IMR-90 (cell line): ENCODE results near the gene NFKBIA. TPM values are rescaled to one million over a fixed set of nuclear protein-coding genes. Genes with fewer than 3 reads are reported as not detected.

Experiments used
- ATAC-seq: fragments of 200-7000 bp; cut with Tn5 transposase; 2 replicates; pipeline ENCODE4 v1.9.1; 2020; ENCODE audit warnings: low read depth, mild to moderate bottlenecking, moderate library complexity
- BruUV-seq: library from RNA; stranded (reverse); fragments of 400-500 nt; replicated peaks from 2 replicates; lab custom pipeline; 2021; lab: Mats Ljungman, UMichigan
- CTCF ChIA-PET: fragments of 300-600 bp; formaldehyde crosslinking; extraction: SDS; loops from one replicate; lab custom pipeline; 2021; ENCODE audit warnings: antibody characterized with exemption; lab: Yijun Ruan, JAX
- POLR2A ChIA-PET: fragments of 300-600 bp; sonication (Branson Sonifier 250); formaldehyde crosslinking; loops from one replicate; lab custom pipeline; 2022; ENCODE audit warnings: antibody characterized with exemption; ENCODE audit not compliant: unreplicated experiment; lab: Charles Lee
- DNase-seq: peaks from one replicate; pipeline ENCODE4 v3.0.0; 2013
- H2AFZ ChIP-seq: replicated peaks from 2 replicates; pipeline ENCODE3; 2013; ENCODE audit warnings: low read length, mild to moderate bottlenecking; ENCODE audit not compliant: poor library complexity
- H2AK5ac ChIP-seq: 2 replicates; pipeline ENCODE4 v1.6.1; 2013; ENCODE audit warnings: low read depth, low read length, inconsistent platforms
- H2AK9ac ChIP-seq: replicated peaks from 2 replicates; pipeline ENCODE3; 2013; ENCODE audit warnings: mild to moderate bottlenecking, low read depth, low read length, moderate library complexity; ENCODE audit not compliant: poor library complexity
- H2BK120ac ChIP-seq: 2 replicates; pipeline ENCODE4 v1.6.1; 2013; ENCODE audit warnings: low read depth, low read length, inconsistent platforms
- H2BK15ac ChIP-seq: 3 replicates; pipeline ENCODE4 v1.6.1; 2013; ENCODE audit warnings: low read depth, low read length, inconsistent platforms
- H2BK20ac ChIP-seq: 2 replicates; pipeline ENCODE4 v1.6.1; 2013; ENCODE audit warnings: low read depth, mild to moderate bottlenecking, inconsistent platforms, low read length, moderate library complexity
- H2BK5ac ChIP-seq: 2 replicates; pipeline ENCODE4 v1.6.1; 2013; ENCODE audit warnings: mild to moderate bottlenecking, low read depth, low read length, inconsistent platforms; ENCODE audit not compliant: poor library complexity, severe bottlenecking
- H3K14ac ChIP-seq: replicated peaks from 2 replicates; pipeline ENCODE4 v1.6.1; 2013; ENCODE audit warnings: low read depth, low read length, inconsistent platforms
- H3K18ac ChIP-seq: 2 replicates; pipeline ENCODE4 v1.6.1; 2013; ENCODE audit warnings: low read depth, low read length, control low read depth
- H3K23ac ChIP-seq: 2 replicates; pipeline ENCODE4 v1.6.1; 2013; ENCODE audit warnings: low read depth, low read length, inconsistent platforms
- H3K27ac ChIP-seq: 2 replicates; pipeline ENCODE4 v1.5.1; 2013; ENCODE audit warnings: mild to moderate bottlenecking, control low read depth, low read length; ENCODE audit not compliant: insufficient read depth
- H3K27me3 ChIP-seq: 2 replicates; pipeline ENCODE4 v1.6.1; 2013; ENCODE audit warnings: low read length; ENCODE audit not compliant: control insufficient read depth, insufficient read depth
- H3K36me3 ChIP-seq: 2 replicates; pipeline ENCODE4 v1.6.1; 2013; ENCODE audit warnings: low read length, mixed read lengths; ENCODE audit not compliant: control insufficient read depth, insufficient read depth
- H3K4ac ChIP-seq: 2 replicates; pipeline ENCODE4 v1.6.1; 2013; ENCODE audit warnings: low read depth, low read length, inconsistent platforms
- H3K4me1 ChIP-seq: 2 replicates; pipeline ENCODE4 v1.6.1; 2013; ENCODE audit warnings: low read length, mixed read lengths; ENCODE audit not compliant: control insufficient read depth, insufficient read depth
- H3K4me2 ChIP-seq: 2 replicates; pipeline ENCODE4 v1.6.1; 2013; ENCODE audit warnings: low read depth, mild to moderate bottlenecking, control low read depth, low read length, moderate library complexity
- H3K4me3 ChIP-seq: 2 replicates; pipeline ENCODE4 v1.5.1; 2013; ENCODE audit warnings: low read depth, mild to moderate bottlenecking, control low read depth, low read length, moderate library complexity; ENCODE audit not compliant: insufficient read depth
- H3K56ac ChIP-seq: 2 replicates; pipeline ENCODE4 v1.6.1; 2013; ENCODE audit warnings: low read length, inconsistent platforms; ENCODE audit not compliant: insufficient read depth; ENCODE audit errors: extremely low read depth
- H3K79me1 ChIP-seq, 2 experiments: 2 replicates each; pipeline ENCODE4 v1.6.1; 2013; ENCODE audit warnings: low read length in 2 of 2, inconsistent platforms in 1 of 2, low read depth in 1 of 2
- H3K9ac ChIP-seq: 2 replicates; pipeline ENCODE4 v1.6.1; 2013; ENCODE audit warnings: low read depth, low read length, control low read depth
- H3K9me1 ChIP-seq: 2 replicates; pipeline ENCODE4 v1.6.1; 2013; ENCODE audit warnings: low read length, inconsistent platforms; ENCODE audit not compliant: insufficient read depth
- H3K9me3 ChIP-seq: 2 replicates; pipeline ENCODE4 v1.6.1; 2013; ENCODE audit warnings: low read length; ENCODE audit not compliant: control insufficient read depth, insufficient read depth
- H4K20me1 ChIP-seq: 2 replicates; pipeline ENCODE4 v1.6.1; 2013; ENCODE audit warnings: low read length, inconsistent platforms; ENCODE audit not compliant: insufficient read depth
- H4K5ac ChIP-seq: 2 replicates; pipeline ENCODE4 v1.6.1; 2013; ENCODE audit warnings: mild to moderate bottlenecking, low read depth, low read length, control low read depth
- H4K8ac ChIP-seq, 2 experiments: 2 replicates each; pipeline ENCODE4 v1.6.1; 2013; ENCODE audit warnings: low read depth in 2 of 2, low read length in 2 of 2, control low read depth in 1 of 2, inconsistent platforms in 1 of 2
- H4K91ac ChIP-seq: 2 replicates; pipeline ENCODE4 v1.6.1; 2013; ENCODE audit warnings: low read depth, low read length, inconsistent platforms; ENCODE audit not compliant: insufficient read depth
- BHLHE40 ChIP-seq: fragments of 150-350 bp; IDR thresholded peaks from 2 replicates; pipeline ENCODE4 v1.6.1; 2016; ENCODE audit warnings: mild to moderate bottlenecking, low read depth, low read length
- CEBPB ChIP-seq: IDR thresholded peaks from 2 replicates; pipeline ENCODE4 v1.6.1; 2012; ENCODE audit warnings: low read depth, low read length, improper control_type of control experiment
- CHD1 ChIP-seq: IDR thresholded peaks from 2 replicates; pipeline ENCODE4 v1.6.1; 2012; ENCODE audit warnings: low read depth, low read length, improper control_type of control experiment
- ELK1 ChIP-seq: fragments of 150-350 bp; IDR thresholded peaks from 2 replicates; pipeline ENCODE4 v1.6.1; 2016; ENCODE audit warnings: low read depth, mild to moderate bottlenecking, low read length, moderate library complexity, borderline replicate concordance
- FOS ChIP-seq: fragments of 150-350 bp; IDR thresholded peaks from 2 replicates; pipeline ENCODE4 v1.6.1; 2016; ENCODE audit warnings: low read depth, low read length
- MAFK ChIP-seq: IDR thresholded peaks from 2 replicates; pipeline ENCODE4 v1.6.1; 2012; ENCODE audit warnings: low read depth, low read length, improper control_type of control experiment
- MAZ ChIP-seq: IDR thresholded peaks from 2 replicates; pipeline ENCODE4 v1.6.1; 2012; ENCODE audit warnings: low read depth, mild to moderate bottlenecking, low read length, improper control_type of control experiment, moderate library complexity, borderline replicate concordance
- MXI1 ChIP-seq: IDR thresholded peaks from 2 replicates; pipeline ENCODE4 v1.6.1; 2012; ENCODE audit warnings: low read depth, mild to moderate bottlenecking, low read length, moderate library complexity, borderline replicate concordance
- NFE2L2 ChIP-seq: fragments of 150-350 bp; IDR thresholded peaks from 2 replicates; pipeline ENCODE4 v1.6.1; 2016; ENCODE audit warnings: low read depth, mild to moderate bottlenecking, low read length
- POLR2A ChIP-seq: IDR thresholded peaks from 2 replicates; pipeline ENCODE4 v1.6.1; 2012; ENCODE audit warnings: mild to moderate bottlenecking, low read depth, low read length
- RAD21 ChIP-seq: IDR thresholded peaks from 2 replicates; pipeline ENCODE4 v1.6.1; 2012; ENCODE audit warnings: low read length, improper control_type of control experiment
- RCOR1 ChIP-seq: IDR thresholded peaks from 2 replicates; pipeline ENCODE4 v1.6.1; 2012; ENCODE audit warnings: mild to moderate bottlenecking, low read length, improper control_type of control experiment; ENCODE audit not compliant: insufficient replicate concordance
- RFX5 ChIP-seq: IDR thresholded peaks from 2 replicates; pipeline ENCODE4 v1.8.0; 2012; ENCODE audit warnings: low read depth, mild to moderate bottlenecking, low read length, moderate library complexity
- SMC3 ChIP-seq: fragments of 150-350 bp; IDR thresholded peaks from 2 replicates; pipeline ENCODE4 v1.6.1; 2016; ENCODE audit warnings: low read depth, mild to moderate bottlenecking, antibody characterized with exemption, low read length, moderate library complexity
- dilution Hi-C: fragments of 300-500 bp; cut with HindIII; formaldehyde crosslinking; loops from one replicate; pipeline ENCODE4 v1.14.3; 2018; ENCODE audit warnings: low sequenced_read_pairs; ENCODE audit not compliant: unreplicated experiment
- in situ Hi-C: fragments of 300-500 bp; cut with MboI; formaldehyde crosslinking; loops from 3 replicates; pipeline ENCODE4 v1.14.3; 2019; ENCODE audit warnings: low sequenced_read_pairs, inconsistent platforms, mixed read lengths
- intact Hi-C: fragments of 100-400 bp; cut with micrococcal nuclease; formaldehyde crosslinking; loops from 2 replicates; pipeline ENCODE4 v1.10.0; 2022
- polyA plus RNA-seq, 3 experiments: library from polyadenylated mRNA; depleted of rRNA; stranded (reverse); fragments of >200 nt; gene quantifications; 2 replicates each; pipeline ENCODE4 v1.2.3, GENCODE V29; 2012; ENCODE audit warnings: low replicate concordance in 1 of 3
- total RNA-seq: library from RNA; depleted of rRNA; stranded (reverse); fragments of >200 nt; gene quantifications from 2 replicates; pipeline ENCODE4 v1.2.3, GENCODE V29; 2012
- TF ChIP-seq, protein P1 (sequence below): fragments of 150-350 bp; IDR thresholded peaks from 2 replicates; pipeline ENCODE4 v1.6.1; 2017; ENCODE audit warnings: mild to moderate bottlenecking, antibody characterized with exemption, low read length, low read depth
- TF ChIP-seq, protein P2 (sequence below): conservative IDR thresholded peaks from 2 replicates; pipeline ENCODE4 v1.5.1; 2012; ENCODE audit warnings: mild to moderate bottlenecking, low read depth, low read length, improper control_type of control experiment

NFKBIA gene
- total and polyA plus RNA-seq, 2 of the 4 experiments (the other 2 are of a cell fraction) = 71.1 to 97.1 TPM

- Histone ChIP-seq H3K4me1 (no peaks in the 10 kb centered on the region), H2BK5ac (no peak overlapping the region), H3K9ac (no peak overlapping the region), H3K56ac (no peak overlapping the region), H3K27ac (no peak overlapping the region), H3K79me1 (no peaks in the 10 kb centered on the region), H2BK120ac (no peak overlapping the region), H3K14ac (no peak overlapping the region), H3K9me3 (no peaks in the 10 kb centered on the region), H4K20me1 (no peaks in the 10 kb centered on the region), H2AK9ac (no peak overlapping the region), H3K36me3 (no peaks in the 10 kb centered on the region), H3K18ac (no peak overlapping the region), H3K23ac (no peak overlapping the region), H4K91ac (no peak overlapping the region), H3K9me1 (no peaks in the 10 kb centered on the region), H4K8ac (no peak overlapping the region), H2BK15ac (no peak overlapping the region), H2AFZ (no peak overlapping the region), H2BK20ac (no peak overlapping the region), H4K5ac (no peak overlapping the region), H3K4ac (no peak overlapping the region), H3K4me3 (no peak overlapping the region), H3K27me3 (no peaks in the 10 kb centered on the region; the same call in 1 of the 2 replicates), H2AK5ac (no peak overlapping the region), H3K4me2 (no peak overlapping the region)
- dilution Hi-C loops = loop anchor here (25.0 kb wide), 1 partner anchor 252 kb away; no protein-coding TSS in a partner anchor
- no peak for TF ChIP-seq POLR2A
- no peak for TF ChIP-seq CEBPB
- TF ChIP-seq SMC3 = no peak
- TF ChIP-seq ELK1 = no peak
- no peak for TF ChIP-seq MAZ
- no peak for TF ChIP-seq FOS
- TF ChIP-seq, protein P1, sequence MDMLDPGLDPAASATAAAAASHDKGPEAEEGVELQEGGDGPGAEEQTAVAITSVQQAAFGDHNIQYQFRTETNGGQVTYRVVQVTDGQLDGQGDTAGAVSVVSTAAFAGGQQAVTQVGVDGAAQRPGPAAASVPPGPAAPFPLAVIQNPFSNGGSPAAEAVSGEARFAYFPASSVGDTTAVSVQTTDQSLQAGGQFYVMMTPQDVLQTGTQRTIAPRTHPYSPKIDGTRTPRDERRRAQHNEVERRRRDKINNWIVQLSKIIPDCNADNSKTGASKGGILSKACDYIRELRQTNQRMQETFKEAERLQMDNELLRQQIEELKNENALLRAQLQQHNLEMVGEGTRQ = no peak
- no peak for TF ChIP-seq CHD1
- no peak for TF ChIP-seq RFX5
- no peak for TF ChIP-seq NFE2L2
- TF ChIP-seq MAFK = no peak
- TF ChIP-seq BHLHE40 = no peak
- TF ChIP-seq, protein P2, sequence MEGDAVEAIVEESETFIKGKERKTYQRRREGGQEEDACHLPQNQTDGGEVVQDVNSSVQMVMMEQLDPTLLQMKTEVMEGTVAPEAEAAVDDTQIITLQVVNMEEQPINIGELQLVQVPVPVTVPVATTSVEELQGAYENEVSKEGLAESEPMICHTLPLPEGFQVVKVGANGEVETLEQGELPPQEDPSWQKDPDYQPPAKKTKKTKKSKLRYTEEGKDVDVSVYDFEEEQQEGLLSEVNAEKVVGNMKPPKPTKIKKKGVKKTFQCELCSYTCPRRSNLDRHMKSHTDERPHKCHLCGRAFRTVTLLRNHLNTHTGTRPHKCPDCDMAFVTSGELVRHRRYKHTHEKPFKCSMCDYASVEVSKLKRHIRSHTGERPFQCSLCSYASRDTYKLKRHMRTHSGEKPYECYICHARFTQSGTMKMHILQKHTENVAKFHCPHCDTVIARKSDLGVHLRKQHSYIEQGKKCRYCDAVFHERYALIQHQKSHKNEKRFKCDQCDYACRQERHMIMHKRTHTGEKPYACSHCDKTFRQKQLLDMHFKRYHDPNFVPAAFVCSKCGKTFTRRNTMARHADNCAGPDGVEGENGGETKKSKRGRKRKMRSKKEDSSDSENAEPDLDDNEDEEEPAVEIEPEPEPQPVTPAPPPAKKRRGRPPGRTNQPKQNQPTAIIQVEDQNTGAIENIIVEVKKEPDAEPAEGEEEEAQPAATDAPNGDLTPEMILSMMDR = no peak
- no peak for TF ChIP-seq RCOR1
- TF ChIP-seq MXI1 = no peak
- TF ChIP-seq RAD21 = no peak
- no TSS peak for BruUV-seq
- intact Hi-C loops = loop anchor here (5.0 kb wide), 1 partner anchor 382 kb away; no protein-coding TSS in a partner anchor
- DNase-seq = peak; percentile 29
- CTCF ChIA-PET = no interaction called here
- no peak for ATAC-seq
- in situ Hi-C loops = no loop called here
- POLR2A ChIA-PET = no interaction called here
Observed at GRCh38 chr14:35435177-35435576, 30.6 kb upstream of the NFKBIA start.
